GM23338 (cell line): ENCODE data around the gene HK1. TPM values are rescaled to one million over a fixed set of nuclear protein-coding genes. Genes with fewer than 3 reads are reported as not detected.
"Not testable (repeated sequence)": the region's sequence is repeated elsewhere in the genome, so short reads cannot be mapped to it uniquely, and the experiment has no call there.

Experiments
- ATAC-seq: fragments of 200-7000 bp; cut with Tn5 transposase; 3 replicates; pipeline ENCODE4 v1.9.1; 2020
- DNase-seq: peaks from one replicate; pipeline ENCODE4 v3.0.0-alpha.2; 2015; ENCODE audit warnings: low spot score
- H2AFZ ChIP-seq: fragments of 200-600 bp; sonication (generic); 2 replicates; pipeline ENCODE4 v1.8.0; 2016; ENCODE audit warnings: antibody characterized with exemption, mild to moderate bottlenecking, moderate library complexity
- H3F3A ChIP-seq: fragments of 200-600 bp; sonication (generic); replicated peaks from 2 replicates; pipeline ENCODE4 v1.8.0; 2017; ENCODE audit warnings: antibody characterized with exemption, mixed run types, low read depth
- H3K27ac ChIP-seq: fragments of 200-600 bp; sonication (generic); 2 replicates; pipeline ENCODE4 v1.6.1; 2016; ENCODE audit warnings: low read depth
- H3K27me3 ChIP-seq: fragments of 200-600 bp; sonication (generic); 2 replicates; pipeline ENCODE4 v1.8.0; 2016; ENCODE audit warnings: mild to moderate bottlenecking, mixed run types, moderate library complexity; ENCODE audit not compliant: insufficient read depth
- H3K36me3 ChIP-seq: fragments of 200-600 bp; sonication (generic); 2 replicates; pipeline ENCODE4 v1.8.0; 2016; ENCODE audit warnings: mild to moderate bottlenecking; ENCODE audit not compliant: insufficient read depth
- H3K4me1 ChIP-seq: fragments of 200-600 bp; sonication (generic); 2 replicates; pipeline ENCODE4 v1.8.0; 2016; ENCODE audit warnings: mild to moderate bottlenecking, moderate library complexity; ENCODE audit not compliant: insufficient read depth
- H3K4me2 ChIP-seq: fragments of 200-600 bp; sonication (generic); 2 replicates; pipeline ENCODE4 v1.7.1; 2017; ENCODE audit warnings: mixed run types
- H3K4me3 ChIP-seq: fragments of 200-600 bp; sonication (generic); 2 replicates; pipeline ENCODE4 v1.6.1; 2016; ENCODE audit warnings: mixed run types
- H3K79me2 ChIP-seq: fragments of 200-600 bp; sonication (generic); replicated peaks from 2 replicates; pipeline ENCODE4 v1.8.0; 2017; ENCODE audit warnings: mild to moderate bottlenecking; ENCODE audit not compliant: insufficient read depth
- H3K9me2 ChIP-seq: fragments of 200-600 bp; sonication (generic); 2 replicates; pipeline ENCODE4 v1.8.0; 2017; ENCODE audit not compliant: insufficient read depth
- H4K20me1 ChIP-seq: fragments of 200-600 bp; sonication (generic); replicated peaks from 2 replicates; pipeline ENCODE4 v1.8.0; 2017; ENCODE audit warnings: mild to moderate bottlenecking; ENCODE audit not compliant: insufficient read depth
- H3K27ac Mint-ChIP-seq: 2 replicates; pipeline ENCODE4 v1.8.0; 2020; ENCODE audit warnings: inconsistent platforms, mild to moderate bottlenecking, moderate library complexity, mixed read lengths
- H3K27me3 Mint-ChIP-seq: 3 replicates; pipeline ENCODE4 v1.8.0; 2022; ENCODE audit warnings: low read depth, mild to moderate bottlenecking, moderate library complexity, mixed read lengths, inconsistent platforms; ENCODE audit not compliant: insufficient read depth, poor library complexity
- H3K36me3 Mint-ChIP-seq: 3 replicates; pipeline ENCODE4 v1.8.0; 2021; ENCODE audit warnings: low read depth, mild to moderate bottlenecking, inconsistent platforms, moderate library complexity, mixed read lengths
- H3K4me1 Mint-ChIP-seq: 3 replicates; pipeline ENCODE4 v1.8.0; 2020; ENCODE audit warnings: mild to moderate bottlenecking, inconsistent platforms, mixed read lengths
- H3K4me3 Mint-ChIP-seq: 3 replicates; pipeline ENCODE4 v1.8.0; 2021; ENCODE audit warnings: moderate library complexity, mild to moderate bottlenecking, inconsistent platforms, mixed read lengths
- H3K9me3 Mint-ChIP-seq: 3 replicates; pipeline ENCODE4 v1.8.0; 2020; ENCODE audit warnings: moderate library complexity, mild to moderate bottlenecking, inconsistent platforms, mixed read lengths
- EZH2 ChIP-seq: fragments of 200-600 bp; sonication (generic); IDR thresholded peaks from one replicate; pipeline ENCODE4 v1.8.0; 2017; ENCODE audit warnings: antibody characterized with exemption, mild to moderate bottlenecking, low read depth; ENCODE audit not compliant: unreplicated experiment
- EZH2phosphoT487 ChIP-seq: fragments of 200-600 bp; sonication (generic); IDR thresholded peaks from one replicate; pipeline ENCODE4 v1.8.1; 2018; ENCODE audit warnings: antibody characterized with exemption; ENCODE audit not compliant: unreplicated experiment
- ZNF331 ChIP-seq: fragments of 250-450 bp; sonication (Bioruptor Pico); IDR thresholded peaks from 2 replicates; pipeline ENCODE4 v1.5.0; 2020; ENCODE audit warnings: low read depth, mild to moderate bottlenecking, moderate library complexity
- polyA plus RNA-seq: library from polyadenylated mRNA; unstranded; fragments of >200 nt; fragmentation: Nextera tagmentation; extraction: Ambion mirVana; gene quantifications from 2 replicates; pipeline ENCODE4 v1.2.1, GENCODE V29; 2016
- total RNA-seq: library from RNA; depleted of rRNA; stranded (reverse); fragments of >200 nt; shearing (Covaris generic); gene quantifications from 2 replicates; pipeline ENCODE4 v1.2.3, GENCODE V29; 2014
- TF ChIP-seq, protein P1 (sequence below): fragments of 250-450 bp; sonication (Bioruptor Pico); IDR thresholded peaks from 2 replicates; pipeline ENCODE4 v1.5.0; 2020; ENCODE audit warnings: mild to moderate bottlenecking, moderate library complexity
- TF ChIP-seq, protein P2 (sequence below), 2 experiments: fragments of 200-600 bp in 1 of 2; sonication (generic) in 1 of 2; conservative IDR thresholded peaks; 2 replicates each; pipeline versions ENCODE4 v1.5.1 to v1.6.1; 2016 to 2017; ENCODE audit warnings: antibody characterized with exemption in 2 of 2, low read depth in 2 of 2, mild to moderate bottlenecking in 2 of 2, moderate library complexity in 1 of 2
- TF ChIP-seq, protein P3 (sequence below): IDR thresholded peaks from one replicate; pipeline ENCODE4 v1.6.1; 2018; ENCODE audit warnings: antibody characterized with exemption; ENCODE audit not compliant: unreplicated experiment

The HK1 gene
- total and polyA plus RNA-seq, 2 experiments from 2014 or later = 76.6 to 229 TPM

DNA sequence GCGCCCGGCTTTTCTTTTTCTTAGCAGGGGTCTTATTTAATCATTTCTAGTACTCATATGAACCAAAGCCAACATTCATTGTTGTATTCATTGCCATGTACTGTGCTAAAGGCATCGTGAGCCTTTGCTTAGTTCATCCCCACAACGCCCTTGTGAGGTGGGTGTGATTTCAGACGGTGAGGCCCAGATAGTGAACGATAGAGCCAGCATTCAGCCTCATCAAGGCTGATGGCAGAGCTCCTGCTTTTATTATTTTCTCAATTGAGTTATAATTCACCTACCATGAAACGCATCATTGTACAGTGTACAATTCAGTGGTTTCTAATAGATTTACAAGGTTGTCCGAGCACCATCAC lies 50.1 kb downstream of the HK1 start:
- Mint-ChIP-seq H3K27me3 (peaks cover 15% of the 10 kb centered on the region), H3K27ac (peak overlapping the region; percentile 94), H3K36me3 (peaks cover 26% of the 10 kb centered on the region), H3K4me1 (peaks cover 91% of the 10 kb centered on the region), H3K4me3 (no peak overlapping the region), H3K9me3 (no peaks in the 10 kb centered on the region)
- 0 out of 2 replicates have a peak, but pooled peaks cover 9% of the 10 kb centered on the region for H3K36me3 ChIP-seq
- H3K4me1 ChIP-seq = peaks cover 94% of the 10 kb centered on the region
- H3K4me3 ChIP-seq = no peak overlapping the region
- ATAC-seq (no peak), DNase-seq (no peak)
- peak overlapping the region; percentile 59 for H3K4me2 ChIP-seq
- peaks cover 91% of the 10 kb centered on the region for H3K79me2 ChIP-seq
- peak overlapping the region; percentile 99 for H3K27ac ChIP-seq
- H3F3A ChIP-seq = peaks cover 20% of the 10 kb centered on the region
- TF ChIP-seq, protein P1, sequence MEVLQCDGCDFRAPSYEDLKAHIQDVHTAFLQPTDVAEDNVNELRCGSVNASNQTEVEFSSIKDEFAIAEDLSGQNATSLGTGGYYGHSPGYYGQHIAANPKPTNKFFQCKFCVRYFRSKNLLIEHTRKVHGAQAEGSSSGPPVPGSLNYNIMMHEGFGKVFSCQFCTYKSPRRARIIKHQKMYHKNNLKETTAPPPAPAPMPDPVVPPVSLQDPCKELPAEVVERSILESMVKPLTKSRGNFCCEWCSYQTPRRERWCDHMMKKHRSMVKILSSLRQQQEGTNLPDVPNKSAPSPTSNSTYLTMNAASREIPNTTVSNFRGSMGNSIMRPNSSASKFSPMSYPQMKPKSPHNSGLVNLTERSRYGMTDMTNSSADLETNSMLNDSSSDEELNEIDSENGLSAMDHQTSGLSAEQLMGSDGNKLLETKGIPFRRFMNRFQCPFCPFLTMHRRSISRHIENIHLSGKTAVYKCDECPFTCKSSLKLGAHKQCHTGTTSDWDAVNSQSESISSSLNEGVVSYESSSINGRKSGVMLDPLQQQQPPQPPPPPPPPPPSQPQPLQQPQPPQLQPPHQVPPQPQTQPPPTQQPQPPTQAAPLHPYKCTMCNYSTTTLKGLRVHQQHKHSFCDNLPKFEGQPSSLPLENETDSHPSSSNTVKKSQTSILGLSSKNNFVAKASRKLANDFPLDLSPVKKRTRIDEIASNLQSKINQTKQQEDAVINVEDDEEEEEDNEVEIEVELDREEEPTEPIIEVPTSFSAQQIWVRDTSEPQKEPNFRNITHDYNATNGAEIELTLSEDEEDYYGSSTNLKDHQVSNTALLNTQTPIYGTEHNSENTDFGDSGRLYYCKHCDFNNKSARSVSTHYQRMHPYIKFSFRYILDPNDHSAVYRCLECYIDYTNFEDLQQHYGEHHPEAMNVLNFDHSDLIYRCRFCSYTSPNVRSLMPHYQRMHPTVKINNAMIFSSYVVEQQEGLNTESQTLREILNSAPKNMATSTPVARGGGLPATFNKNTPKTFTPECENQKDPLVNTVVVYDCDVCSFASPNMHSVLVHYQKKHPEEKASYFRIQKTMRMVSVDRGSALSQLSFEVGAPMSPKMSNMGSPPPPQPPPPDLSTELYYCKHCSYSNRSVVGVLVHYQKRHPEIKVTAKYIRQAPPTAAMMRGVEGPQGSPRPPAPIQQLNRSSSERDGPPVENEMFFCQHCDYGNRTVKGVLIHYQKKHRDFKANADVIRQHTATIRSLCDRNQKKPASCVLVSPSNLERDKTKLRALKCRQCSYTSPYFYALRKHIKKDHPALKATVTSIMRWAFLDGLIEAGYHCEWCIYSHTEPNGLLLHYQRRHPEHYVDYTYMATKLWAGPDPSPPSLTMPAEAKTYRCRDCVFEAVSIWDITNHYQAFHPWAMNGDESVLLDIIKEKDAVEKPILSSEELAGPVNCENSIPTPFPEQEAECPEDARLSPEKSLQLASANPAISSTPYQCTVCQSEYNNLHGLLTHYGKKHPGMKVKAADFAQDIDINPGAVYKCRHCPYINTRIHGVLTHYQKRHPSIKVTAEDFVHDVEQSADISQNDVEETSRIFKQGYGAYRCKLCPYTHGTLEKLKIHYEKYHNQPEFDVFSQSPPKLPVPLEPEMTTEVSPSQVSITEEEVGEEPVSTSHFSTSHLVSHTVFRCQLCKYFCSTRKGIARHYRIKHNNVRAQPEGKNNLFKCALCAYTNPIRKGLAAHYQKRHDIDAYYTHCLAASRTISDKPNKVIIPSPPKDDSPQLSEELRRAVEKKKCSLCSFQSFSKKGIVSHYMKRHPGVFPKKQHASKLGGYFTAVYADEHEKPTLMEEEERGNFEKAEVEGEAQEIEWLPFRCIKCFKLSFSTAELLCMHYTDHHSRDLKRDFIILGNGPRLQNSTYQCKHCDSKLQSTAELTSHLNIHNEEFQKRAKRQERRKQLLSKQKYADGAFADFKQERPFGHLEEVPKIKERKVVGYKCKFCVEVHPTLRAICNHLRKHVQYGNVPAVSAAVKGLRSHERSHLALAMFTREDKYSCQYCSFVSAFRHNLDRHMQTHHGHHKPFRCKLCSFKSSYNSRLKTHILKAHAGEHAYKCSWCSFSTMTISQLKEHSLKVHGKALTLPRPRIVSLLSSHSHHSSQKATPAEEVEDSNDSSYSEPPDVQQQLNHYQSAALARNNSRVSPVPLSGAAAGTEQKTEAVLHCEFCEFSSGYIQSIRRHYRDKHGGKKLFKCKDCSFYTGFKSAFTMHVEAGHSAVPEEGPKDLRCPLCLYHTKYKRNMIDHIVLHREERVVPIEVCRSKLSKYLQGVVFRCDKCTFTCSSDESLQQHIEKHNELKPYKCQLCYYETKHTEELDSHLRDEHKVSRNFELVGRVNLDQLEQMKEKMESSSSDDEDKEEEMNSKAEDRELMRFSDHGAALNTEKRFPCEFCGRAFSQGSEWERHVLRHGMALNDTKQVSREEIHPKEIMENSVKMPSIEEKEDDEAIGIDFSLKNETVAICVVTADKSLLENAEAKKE (CRISPR knock-in tag) = no peak
- TF ChIP-seq, protein P2, sequence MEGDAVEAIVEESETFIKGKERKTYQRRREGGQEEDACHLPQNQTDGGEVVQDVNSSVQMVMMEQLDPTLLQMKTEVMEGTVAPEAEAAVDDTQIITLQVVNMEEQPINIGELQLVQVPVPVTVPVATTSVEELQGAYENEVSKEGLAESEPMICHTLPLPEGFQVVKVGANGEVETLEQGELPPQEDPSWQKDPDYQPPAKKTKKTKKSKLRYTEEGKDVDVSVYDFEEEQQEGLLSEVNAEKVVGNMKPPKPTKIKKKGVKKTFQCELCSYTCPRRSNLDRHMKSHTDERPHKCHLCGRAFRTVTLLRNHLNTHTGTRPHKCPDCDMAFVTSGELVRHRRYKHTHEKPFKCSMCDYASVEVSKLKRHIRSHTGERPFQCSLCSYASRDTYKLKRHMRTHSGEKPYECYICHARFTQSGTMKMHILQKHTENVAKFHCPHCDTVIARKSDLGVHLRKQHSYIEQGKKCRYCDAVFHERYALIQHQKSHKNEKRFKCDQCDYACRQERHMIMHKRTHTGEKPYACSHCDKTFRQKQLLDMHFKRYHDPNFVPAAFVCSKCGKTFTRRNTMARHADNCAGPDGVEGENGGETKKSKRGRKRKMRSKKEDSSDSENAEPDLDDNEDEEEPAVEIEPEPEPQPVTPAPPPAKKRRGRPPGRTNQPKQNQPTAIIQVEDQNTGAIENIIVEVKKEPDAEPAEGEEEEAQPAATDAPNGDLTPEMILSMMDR (conservative IDR thresholded peaks at IDR 0.05; ENCODE audit: low read depth in 2 of 2) = no peak
- TF ChIP-seq EZH2 (no peak), ZNF331 (CRISPR knock-in tag) (no peak), EZH2phosphoT487 (no peak)
- TF ChIP-seq, protein P3, sequence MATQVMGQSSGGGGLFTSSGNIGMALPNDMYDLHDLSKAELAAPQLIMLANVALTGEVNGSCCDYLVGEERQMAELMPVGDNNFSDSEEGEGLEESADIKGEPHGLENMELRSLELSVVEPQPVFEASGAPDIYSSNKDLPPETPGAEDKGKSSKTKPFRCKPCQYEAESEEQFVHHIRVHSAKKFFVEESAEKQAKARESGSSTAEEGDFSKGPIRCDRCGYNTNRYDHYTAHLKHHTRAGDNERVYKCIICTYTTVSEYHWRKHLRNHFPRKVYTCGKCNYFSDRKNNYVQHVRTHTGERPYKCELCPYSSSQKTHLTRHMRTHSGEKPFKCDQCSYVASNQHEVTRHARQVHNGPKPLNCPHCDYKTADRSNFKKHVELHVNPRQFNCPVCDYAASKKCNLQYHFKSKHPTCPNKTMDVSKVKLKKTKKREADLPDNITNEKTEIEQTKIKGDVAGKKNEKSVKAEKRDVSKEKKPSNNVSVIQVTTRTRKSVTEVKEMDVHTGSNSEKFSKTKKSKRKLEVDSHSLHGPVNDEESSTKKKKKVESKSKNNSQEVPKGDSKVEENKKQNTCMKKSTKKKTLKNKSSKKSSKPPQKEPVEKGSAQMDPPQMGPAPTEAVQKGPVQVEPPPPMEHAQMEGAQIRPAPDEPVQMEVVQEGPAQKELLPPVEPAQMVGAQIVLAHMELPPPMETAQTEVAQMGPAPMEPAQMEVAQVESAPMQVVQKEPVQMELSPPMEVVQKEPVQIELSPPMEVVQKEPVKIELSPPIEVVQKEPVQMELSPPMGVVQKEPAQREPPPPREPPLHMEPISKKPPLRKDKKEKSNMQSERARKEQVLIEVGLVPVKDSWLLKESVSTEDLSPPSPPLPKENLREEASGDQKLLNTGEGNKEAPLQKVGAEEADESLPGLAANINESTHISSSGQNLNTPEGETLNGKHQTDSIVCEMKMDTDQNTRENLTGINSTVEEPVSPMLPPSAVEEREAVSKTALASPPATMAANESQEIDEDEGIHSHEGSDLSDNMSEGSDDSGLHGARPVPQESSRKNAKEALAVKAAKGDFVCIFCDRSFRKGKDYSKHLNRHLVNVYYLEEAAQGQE = no peak
- no peaks in the 10 kb centered on the region for H3K9me2 ChIP-seq
- no peaks in the 10 kb centered on the region for H4K20me1 ChIP-seq
- no peaks in the 10 kb centered on the region for H3K27me3 ChIP-seq
- no peak overlapping the region for H2AFZ ChIP-seq

DNA sequence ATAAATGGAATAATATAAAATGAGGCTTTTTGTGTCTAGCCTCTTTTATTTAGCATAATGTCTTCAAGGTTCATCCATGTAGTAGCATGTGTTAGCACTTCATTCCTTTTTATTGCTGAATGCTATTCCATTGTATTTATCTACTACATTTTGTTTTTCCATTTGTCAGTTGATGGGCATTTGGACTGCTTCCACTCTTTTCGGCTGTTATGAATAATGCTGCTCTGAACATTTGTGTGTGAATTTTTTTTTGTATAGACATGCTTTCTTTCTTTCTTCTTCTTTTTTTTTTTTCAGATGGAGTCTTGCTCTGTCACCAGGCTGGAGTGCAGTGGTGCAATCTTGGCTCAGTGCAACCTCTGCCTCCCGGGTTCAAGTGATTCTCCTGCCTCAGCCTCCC lies 50.6 kb downstream of the HK1 start:
- Histone ChIP-seq H3F3A (peaks cover 16% of the 10 kb centered on the region), H3K27ac (peak overlapping the region; percentile 99), H3K79me2 (peaks cover 91% of the 10 kb centered on the region), H3K4me1 (peaks cover 94% of the 10 kb centered on the region), H3K4me3 (peak overlapping the region; percentile 9; the same call in 1 of the 2 replicates), H3K4me2 (peak overlapping the region; percentile 59)
- H3K36me3 ChIP-seq, DNase-seq, H3K27me3 ChIP-seq, H3K9me2 ChIP-seq, H2AFZ ChIP-seq, H3K9me3 Mint-ChIP-seq, H4K20me1 ChIP-seq, ATAC-seq: not testable (repeated sequence)
- peaks cover 17% of the 10 kb centered on the region for H3K27me3 Mint-ChIP-seq
- H3K27ac Mint-ChIP-seq = peak overlapping the region; percentile 94
- peak overlapping the region; percentile 32; the same call in 2 of the 3 replicates for H3K4me3 Mint-ChIP-seq
- H3K4me1 Mint-ChIP-seq = peaks cover 92% of the 10 kb centered on the region
- peaks cover 26% of the 10 kb centered on the region for H3K36me3 Mint-ChIP-seq
